Measurements from ENCODE around the gene HNF1B.
A peak's percentile ranks its signal among the peaks of the same experiment; 100 is the strongest.

The HNF1B gene

GRCh38 chr17:37732316-37732715 lies 12.5 kb downstream of the HNF1B start:
- DNase-seq = no peak

- no peak for DNase-seq
Observed at GRCh38 chr17:37731056-37731455, 13.8 kb downstream of the HNF1B start.

GRCh38 chr17:37729905-37730304 lies 15.0 kb downstream of the HNF1B start:
- no peak for DNase-seq

GRCh38 chr17:37726891-37727675 lies 17.8 kb downstream of the HNF1B start:
- DNase-seq = no peak

GRCh38 chr17:37726248-37726647 lies 18.6 kb downstream of the HNF1B start:
- no peak for DNase-seq

GRCh38 chr17:37725601-37726146 lies 19.2 kb downstream of the HNF1B start:
- no peak for DNase-seq

- DNase-seq = no peak
Observed at GRCh38 chr17:37725021-37725595, 19.8 kb downstream of the HNF1B start.

- DNase-seq = no peak
Observed at GRCh38 chr17:37720989-37721388, 23.9 kb downstream of the HNF1B start.

- no peak for DNase-seq
Observed at GRCh38 chr17:37719866-37720265, 25.0 kb downstream of the HNF1B start.

- DNase-seq = no peak
Observed at GRCh38 chr17:37718324-37719048, 26.4 kb downstream of the HNF1B start.

- no peak for DNase-seq
Observed at GRCh38 chr17:37717627-37718323, 27.1 kb downstream of the HNF1B start.

GRCh38 chr17:37714897-37715296 lies 30.0 kb downstream of the HNF1B start:
- DNase-seq = no peak

- no peak for DNase-seq
Observed at GRCh38 chr17:37713624-37714023, 31.2 kb downstream of the HNF1B start.

- no peak for DNase-seq
Observed at GRCh38 chr17:37713028-37713431, 31.8 kb downstream of the HNF1B start.

- DNase-seq = no peak
Observed at GRCh38 chr17:37711113-37711512, 33.7 kb downstream of the HNF1B start.

- no peak for DNase-seq
Observed at GRCh38 chr17:37710344-37710886, 34.4 kb downstream of the HNF1B start.

GRCh38 chr17:37708616-37709212 lies 36.1 kb downstream of the HNF1B start:
- DNase-seq = no peak

- no peak for DNase-seq
Observed at GRCh38 chr17:37708008-37708615, 36.7 kb downstream of the HNF1B start.

- DNase-seq = no peak
Observed at GRCh38 chr17:37706446-37706845, 38.4 kb downstream of the HNF1B start.

GRCh38 chr17:37702598-37702997 lies 42.3 kb downstream of the HNF1B start:
- no peak for DNase-seq

GRCh38 chr17:37701496-37701898 lies 43.4 kb downstream of the HNF1B start:
- peak; percentile 33 for DNase-seq

- no peak for DNase-seq
Observed at GRCh38 chr17:37700881-37701280, 44.0 kb downstream of the HNF1B start.

All from stimulated activated CD4-positive, alpha-beta T cell treated with anti-CD3 and anti-CD28 coated beads, Interleukin-1b, Interleukin-23, amount 100 ng/mL, for 48 hours (primary cell).